GM03348 (cell line): ENCODE results near the gene CLRN3.

Experiments used
- DNase-seq: peaks from one replicate; pipeline ENCODE4 v3.0.0; 2012; ENCODE audit warnings: low spot score

Gene CLRN3

GRCh38 chr10:127848226-127848625 lies 44.5 kb downstream of the CLRN3 start:
- DNase-seq, result no peak

GRCh38 chr10:127845756-127846155 lies 47.0 kb downstream of the CLRN3 start:
- DNase-seq, result no peak

GRCh38 chr10:127840884-127841283 lies 51.9 kb downstream of the CLRN3 start:
- no peak for DNase-seq

- no peak for DNase-seq
Measured at GRCh38 chr10:127836966-127837365, 55.8 kb downstream of the CLRN3 start.

- DNase-seq, result no peak
Measured at GRCh38 chr10:127836176-127836575, 56.6 kb downstream of the CLRN3 start.

- no peak for DNase-seq
Measured at GRCh38 chr10:127834791-127835190, 58.0 kb downstream of the CLRN3 start.

- no peak for DNase-seq
Measured at GRCh38 chr10:127834221-127834620, 58.5 kb downstream of the CLRN3 start.

GRCh38 chr10:127833804-127834203 lies 58.9 kb downstream of the CLRN3 start:
- no peak for DNase-seq

- no peak for DNase-seq
Measured at GRCh38 chr10:127832501-127832900, 60.2 kb downstream of the CLRN3 start.

GRCh38 chr10:127830414-127830813 lies 62.3 kb downstream of the CLRN3 start:
- DNase-seq, result no peak
